ENCODE data around the gene TRAF7. TPM values are rescaled to one million over a fixed set of nuclear protein-coding genes. Genes with fewer than 3 reads are reported as not detected.

Gene TRAF7
- total and polyA plus RNA-seq, 2 of the 13 experiments (the other 11 are each of a cell fraction or from before 2014, with no cell fraction given) = 47.9 to 65.6 TPM

DNA sequence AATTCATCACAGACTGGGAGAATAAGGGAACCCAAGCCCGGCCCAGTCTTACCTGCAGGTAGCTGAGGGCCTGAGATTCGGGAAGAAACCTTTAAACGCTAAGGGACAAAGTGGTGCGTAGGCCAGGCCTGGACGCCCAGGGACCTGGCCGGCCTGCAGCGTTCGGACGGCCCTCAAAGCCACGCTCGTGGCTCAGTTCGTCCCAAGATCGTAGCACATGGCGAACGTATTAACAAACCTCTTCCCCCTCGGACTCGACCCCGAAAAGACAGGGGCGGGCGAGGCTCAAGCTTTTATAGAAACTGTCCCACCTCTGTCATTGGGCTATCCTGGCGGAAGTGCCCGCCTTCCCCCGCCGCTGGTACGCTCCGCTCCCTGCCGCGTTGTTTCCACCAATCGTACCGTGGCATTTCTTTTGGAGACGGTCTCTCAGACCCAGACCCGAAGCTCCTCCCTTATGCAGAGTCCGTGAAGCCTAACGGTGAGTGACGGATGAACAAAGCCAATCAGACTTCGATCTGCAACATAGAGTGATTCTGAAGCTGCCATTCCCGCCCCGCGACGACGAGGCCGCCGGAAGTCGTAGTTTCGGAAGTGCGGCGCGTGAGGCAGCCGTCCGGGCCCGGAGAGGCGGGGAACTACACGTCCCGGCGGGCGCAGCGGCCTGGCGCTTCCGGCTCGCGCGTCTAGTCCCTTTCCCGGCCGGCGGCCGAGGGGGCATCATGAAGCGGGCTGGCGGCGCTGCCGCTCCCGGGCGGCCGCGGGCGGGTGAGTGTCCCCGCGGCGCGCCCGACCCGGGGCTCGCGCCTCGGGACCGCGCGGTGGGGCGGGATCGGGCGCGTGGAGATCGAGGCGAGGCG lies at the start of gene TRAF7 (continued):
- peak; percentile 51 for TF ChIP-seq PAXIP1 (CRISPR knock-in tag; conservative IDR thresholded peaks at IDR 0.05)
- no peak for TF ChIP-seq DNMT1 (CRISPR knock-in tag; IDR thresholded peaks at IDR 0.05)
- TF ChIP-seq ZC3H13 (CRISPR knock-in tag; IDR thresholded peaks at IDR 0.05) = no peak
- no peak for TF ChIP-seq U2AF2 (IDR thresholded peaks at IDR 0.05; ENCODE audit: low read depth, low read length)
- peak; percentile 29; the same call in 1 of the 2 replicates for TF ChIP-seq TFAP4 (IDR thresholded peaks at IDR 0.05; ENCODE audit: borderline replicate concordance, low read depth)
- TF ChIP-seq DZIP1 (CRISPR knock-in tag; IDR thresholded peaks at IDR 0.05) = no peak
- peak; percentile 95 for TF ChIP-seq SRSF1 (optimal IDR thresholded peaks at IDR 0.05; ENCODE audit: low read depth, low read length)
- TF ChIP-seq RFXANK (CRISPR knock-in tag; IDR thresholded peaks at IDR 0.05) = 0 out of 2 replicates have a peak, but pooled peaks have one; percentile 45
- TF ChIP-seq, protein P1, sequence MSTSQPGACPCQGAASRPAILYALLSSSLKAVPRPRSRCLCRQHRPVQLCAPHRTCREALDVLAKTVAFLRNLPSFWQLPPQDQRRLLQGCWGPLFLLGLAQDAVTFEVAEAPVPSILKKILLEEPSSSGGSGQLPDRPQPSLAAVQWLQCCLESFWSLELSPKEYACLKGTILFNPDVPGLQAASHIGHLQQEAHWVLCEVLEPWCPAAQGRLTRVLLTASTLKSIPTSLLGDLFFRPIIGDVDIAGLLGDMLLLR (CRISPR knock-in tag; IDR thresholded peaks at IDR 0.05) = peak; percentile 71
- peak; percentile 72 for TF ChIP-seq ZMYM4 (CRISPR knock-in tag; IDR thresholded peaks at IDR 0.05)
- TF ChIP-seq MEIS2 (CRISPR knock-in tag; IDR thresholded peaks at IDR 0.05) = peak; percentile 55; the same call in 1 of the 2 replicates
- peak; percentile 53 for TF ChIP-seq ASH2L (IDR thresholded peaks at IDR 0.05; ENCODE audit: insufficient read length, low read depth, low read length)
- TF ChIP-seq NFE2L1 (CRISPR knock-in tag; IDR thresholded peaks at IDR 0.05; ENCODE audit: borderline replicate concordance) = no peak
- TF ChIP-seq ZFP1 (CRISPR knock-in tag; IDR thresholded peaks at IDR 0.05) = peak; percentile 88; the same call in 1 of the 2 replicates
- no peak for TF ChIP-seq DDIT3 (CRISPR knock-in tag; IDR thresholded peaks at IDR 0.05)
- TF ChIP-seq TAF15 (IDR thresholded peaks at IDR 0.05; ENCODE audit: low read depth, low read length, poor library complexity, severe bottlenecking) = no peak
